Peyer's patch (tissue), 4 donors: ENCODE results near the gene RBBP8NL.

Experiments
- POLR2A ChIP-seq, 2 donors: fragments of 450-650 bp; IDR thresholded peaks; one replicate each; pipeline ENCODE4 v1.5.1; 2017; ENCODE audit warnings: antibody characterized with exemption in 2 of 2, mild to moderate bottlenecking in 2 of 2, moderate library complexity in 2 of 2
- TF ChIP-seq, protein P1 (sequence below), 6 experiments: fragments of 450-650 bp in 4 of 6; fragments of 200-600 bp in 2 of 6; sonication (generic) in 1 of 6; IDR thresholded peaks; one replicate each; pipeline ENCODE4 v1.5.1; 2017 to 2019; ENCODE audit warnings: antibody characterized with exemption in 6 of 6, mild to moderate bottlenecking in 3 of 6, moderate library complexity in 1 of 6

DNA sequence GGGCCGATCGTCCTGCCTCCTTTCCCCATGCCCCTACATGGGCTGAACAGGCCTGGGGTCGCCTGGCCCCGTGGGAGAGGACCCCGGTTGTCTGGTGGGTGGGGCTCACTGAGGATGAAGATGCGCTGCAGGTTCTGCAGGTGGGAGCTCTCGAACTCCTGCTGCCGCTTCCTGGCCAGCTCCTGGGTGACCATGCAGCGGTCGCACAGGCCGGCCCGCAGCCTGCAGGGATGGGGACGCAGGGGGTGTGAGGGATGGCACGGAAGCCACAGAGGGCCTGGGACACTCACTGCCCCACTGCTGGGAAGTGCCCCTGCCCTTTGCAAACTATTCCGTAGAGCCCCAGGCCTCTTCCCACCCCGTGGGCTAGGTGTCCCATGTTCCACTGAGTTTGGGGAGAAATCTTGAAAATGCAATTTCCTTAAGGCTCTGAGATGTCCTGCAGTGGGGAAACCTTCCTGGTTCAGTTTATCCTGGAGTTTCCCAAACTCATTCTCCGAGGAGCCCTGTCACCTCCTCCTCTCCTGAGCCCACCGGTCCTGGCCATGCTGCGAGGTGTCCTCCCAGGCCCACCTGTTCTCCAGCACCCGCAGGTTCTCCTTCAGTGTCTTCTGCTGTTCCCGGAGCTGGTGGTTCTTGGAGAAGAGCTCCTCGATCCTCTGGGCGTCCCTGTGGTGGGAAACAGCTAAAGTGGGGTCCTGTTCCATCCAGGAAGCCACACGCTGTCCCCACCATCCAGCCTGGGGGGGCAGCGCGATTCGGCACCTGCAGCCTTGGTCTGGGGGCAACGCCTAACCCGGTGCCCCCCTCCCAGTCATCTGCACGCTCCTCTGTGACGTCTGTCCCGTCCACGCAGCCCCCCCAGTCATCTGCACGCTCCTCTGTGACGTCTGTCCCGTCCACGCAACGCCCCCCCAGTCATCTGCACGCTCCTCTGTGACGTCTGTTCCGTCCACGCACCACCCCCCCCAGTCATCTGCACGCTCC, 10.4 kb downstream of the RBBP8NL start:
- no peak for TF ChIP-seq POLR2A (IDR thresholded peaks at IDR 0.05)
- TF ChIP-seq, protein P1, sequence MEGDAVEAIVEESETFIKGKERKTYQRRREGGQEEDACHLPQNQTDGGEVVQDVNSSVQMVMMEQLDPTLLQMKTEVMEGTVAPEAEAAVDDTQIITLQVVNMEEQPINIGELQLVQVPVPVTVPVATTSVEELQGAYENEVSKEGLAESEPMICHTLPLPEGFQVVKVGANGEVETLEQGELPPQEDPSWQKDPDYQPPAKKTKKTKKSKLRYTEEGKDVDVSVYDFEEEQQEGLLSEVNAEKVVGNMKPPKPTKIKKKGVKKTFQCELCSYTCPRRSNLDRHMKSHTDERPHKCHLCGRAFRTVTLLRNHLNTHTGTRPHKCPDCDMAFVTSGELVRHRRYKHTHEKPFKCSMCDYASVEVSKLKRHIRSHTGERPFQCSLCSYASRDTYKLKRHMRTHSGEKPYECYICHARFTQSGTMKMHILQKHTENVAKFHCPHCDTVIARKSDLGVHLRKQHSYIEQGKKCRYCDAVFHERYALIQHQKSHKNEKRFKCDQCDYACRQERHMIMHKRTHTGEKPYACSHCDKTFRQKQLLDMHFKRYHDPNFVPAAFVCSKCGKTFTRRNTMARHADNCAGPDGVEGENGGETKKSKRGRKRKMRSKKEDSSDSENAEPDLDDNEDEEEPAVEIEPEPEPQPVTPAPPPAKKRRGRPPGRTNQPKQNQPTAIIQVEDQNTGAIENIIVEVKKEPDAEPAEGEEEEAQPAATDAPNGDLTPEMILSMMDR (IDR thresholded peaks at IDR 0.05), result no peak
